Ovary (tissue), 3 donors: ENCODE data around the gene CHCHD6.

Experiments
- CTCF ChIP-seq, 3 donors: fragments of 450-650 bp in 2 of 3; fragments of 200-600 bp in 1 of 3; IDR thresholded peaks; one replicate each; pipeline versions ENCODE4 v1.5.1 to v1.8.0; 2016 to 2022; ENCODE audit warnings: antibody characterized with exemption in 3 of 3, mild to moderate bottlenecking in 1 of 3
- POLR2A ChIP-seq: fragments of 450-650 bp; IDR thresholded peaks from one replicate; pipeline ENCODE4 v1.6.1; 2017; ENCODE audit warnings: antibody characterized with exemption, mild to moderate bottlenecking, moderate library complexity
- donor health status: DM: no; HTN: no; CAD: no.

DNA sequence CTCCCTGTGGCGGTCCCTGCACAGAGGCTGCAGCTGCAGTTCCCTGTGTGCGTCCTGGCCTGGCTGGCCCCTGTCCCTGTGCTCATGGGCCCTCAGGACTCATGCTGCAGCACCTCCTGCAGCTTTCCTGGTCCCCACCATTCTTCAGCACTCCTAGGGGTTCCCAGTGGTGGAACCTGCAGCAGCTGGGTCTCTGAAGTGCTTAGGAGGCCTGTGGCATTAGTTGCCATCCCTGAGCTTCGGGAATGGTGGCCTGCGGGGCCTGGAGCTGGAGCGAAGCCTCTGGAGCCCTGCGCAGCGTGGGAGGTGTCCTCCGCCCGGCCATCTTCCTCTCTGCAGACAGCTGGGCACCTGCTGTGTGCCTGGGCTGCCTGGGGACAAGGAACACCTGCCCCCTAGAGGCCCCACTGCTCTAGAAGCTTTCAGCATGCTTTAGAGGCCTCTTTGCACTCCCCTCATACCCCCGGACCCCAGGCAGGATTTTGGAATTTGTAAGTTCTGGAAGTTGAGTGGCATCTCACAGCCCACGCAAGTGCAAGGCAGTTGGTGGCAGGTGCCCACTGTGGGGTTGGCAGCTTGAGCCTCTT lies 292.0 kb downstream of the CHCHD6 start:
- TF ChIP-seq CTCF (IDR thresholded peaks at IDR 0.05), result no peak
- TF ChIP-seq POLR2A, result no peak
